WI38 (cell line): ENCODE measurements around the gene GZMM.

Experiments
- H3K4me3 ChIP-seq: 2 replicates; pipeline ENCODE4 v1.5.1; 2011; ENCODE audit warnings: low read depth, mild to moderate bottlenecking, control low read depth, low read length
- TF ChIP-seq, protein P1 (sequence below): IDR thresholded peaks from 2 replicates; pipeline ENCODE4 v1.5.1; 2012; ENCODE audit warnings: low read depth, mild to moderate bottlenecking, control low read depth, low read length

Gene GZMM

DNA sequence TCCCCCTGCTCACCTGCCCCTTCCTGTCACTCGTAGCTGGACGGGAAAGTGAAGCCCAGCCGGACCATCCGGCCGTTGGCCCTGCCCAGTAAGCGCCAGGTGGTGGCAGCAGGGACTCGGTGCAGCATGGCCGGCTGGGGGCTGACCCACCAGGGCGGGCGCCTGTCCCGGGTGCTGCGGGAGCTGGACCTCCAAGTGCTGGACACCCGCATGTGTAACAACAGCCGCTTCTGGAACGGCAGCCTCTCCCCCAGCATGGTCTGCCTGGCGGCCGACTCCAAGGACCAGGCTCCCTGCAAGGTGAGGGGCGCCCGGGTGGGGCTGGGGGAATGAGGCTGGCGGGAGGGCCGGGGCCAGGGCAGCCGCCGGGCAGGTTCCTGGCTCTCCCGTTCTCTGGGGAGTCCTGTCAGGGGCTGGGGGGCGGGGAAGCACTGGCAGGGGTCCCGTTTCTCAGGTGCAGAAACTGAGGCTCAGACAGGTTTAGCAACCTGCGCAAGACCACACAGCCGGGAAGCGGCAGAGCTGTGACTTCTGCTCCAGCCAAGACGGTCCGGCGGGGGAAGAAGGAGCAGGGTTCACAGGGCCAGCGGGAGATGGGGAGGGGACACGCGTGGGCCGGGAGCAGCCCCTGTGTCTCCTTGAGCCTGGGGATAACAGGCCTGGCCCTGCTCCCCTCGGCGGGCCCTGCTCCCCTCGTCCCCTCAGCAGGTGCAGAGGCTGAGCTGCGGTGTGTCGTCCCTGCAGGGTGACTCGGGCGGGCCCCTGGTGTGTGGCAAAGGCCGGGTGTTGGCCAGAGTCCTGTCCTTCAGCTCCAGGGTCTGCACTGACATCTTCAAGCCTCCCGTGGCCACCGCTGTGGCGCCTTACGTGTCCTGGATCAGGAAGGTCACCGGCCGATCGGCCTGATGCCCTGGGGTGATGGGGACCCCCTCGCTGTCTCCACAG lies 5.3 kb downstream of the GZMM start:
- TF ChIP-seq, protein P1, sequence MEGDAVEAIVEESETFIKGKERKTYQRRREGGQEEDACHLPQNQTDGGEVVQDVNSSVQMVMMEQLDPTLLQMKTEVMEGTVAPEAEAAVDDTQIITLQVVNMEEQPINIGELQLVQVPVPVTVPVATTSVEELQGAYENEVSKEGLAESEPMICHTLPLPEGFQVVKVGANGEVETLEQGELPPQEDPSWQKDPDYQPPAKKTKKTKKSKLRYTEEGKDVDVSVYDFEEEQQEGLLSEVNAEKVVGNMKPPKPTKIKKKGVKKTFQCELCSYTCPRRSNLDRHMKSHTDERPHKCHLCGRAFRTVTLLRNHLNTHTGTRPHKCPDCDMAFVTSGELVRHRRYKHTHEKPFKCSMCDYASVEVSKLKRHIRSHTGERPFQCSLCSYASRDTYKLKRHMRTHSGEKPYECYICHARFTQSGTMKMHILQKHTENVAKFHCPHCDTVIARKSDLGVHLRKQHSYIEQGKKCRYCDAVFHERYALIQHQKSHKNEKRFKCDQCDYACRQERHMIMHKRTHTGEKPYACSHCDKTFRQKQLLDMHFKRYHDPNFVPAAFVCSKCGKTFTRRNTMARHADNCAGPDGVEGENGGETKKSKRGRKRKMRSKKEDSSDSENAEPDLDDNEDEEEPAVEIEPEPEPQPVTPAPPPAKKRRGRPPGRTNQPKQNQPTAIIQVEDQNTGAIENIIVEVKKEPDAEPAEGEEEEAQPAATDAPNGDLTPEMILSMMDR: no peak
- no peak overlapping the region for H3K4me3 ChIP-seq

GRCh38 chr19:554817-555216 lies 11.0 kb downstream of the GZMM start:
- TF ChIP-seq, protein P1: no peak
- no peak overlapping the region for H3K4me3 ChIP-seq

DNA sequence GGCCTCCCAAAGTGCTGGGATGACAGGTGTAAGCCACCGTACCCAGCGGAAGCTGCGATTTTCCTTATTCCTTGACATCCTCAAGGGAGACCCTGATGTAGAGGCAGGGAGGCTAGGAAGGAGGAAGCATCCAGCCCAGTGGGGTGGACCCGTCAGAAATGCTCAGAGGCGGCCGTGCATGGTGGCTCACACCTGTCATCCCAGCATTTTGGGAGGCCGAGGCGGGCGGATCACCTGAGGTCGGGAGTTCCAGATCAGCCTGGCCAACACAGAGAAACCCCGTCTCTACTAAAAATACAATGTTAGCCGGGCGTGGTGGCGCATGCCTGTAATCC lies 11.6 kb downstream of the GZMM start:
- TF ChIP-seq, protein P1: no peak
- H3K4me3 ChIP-seq: no peak overlapping the region

- TF ChIP-seq, protein P1: no peak
- no peak overlapping the region for H3K4me3 ChIP-seq
These were observed 12.9 kb downstream of the GZMM start for GRCh38 chr19:556611-557382.

GRCh38 chr19:558770-559439 lies 15.1 kb downstream of the GZMM start:
- TF ChIP-seq, protein P1: no peak
- H3K4me3 ChIP-seq: no peak overlapping the region

DNA sequence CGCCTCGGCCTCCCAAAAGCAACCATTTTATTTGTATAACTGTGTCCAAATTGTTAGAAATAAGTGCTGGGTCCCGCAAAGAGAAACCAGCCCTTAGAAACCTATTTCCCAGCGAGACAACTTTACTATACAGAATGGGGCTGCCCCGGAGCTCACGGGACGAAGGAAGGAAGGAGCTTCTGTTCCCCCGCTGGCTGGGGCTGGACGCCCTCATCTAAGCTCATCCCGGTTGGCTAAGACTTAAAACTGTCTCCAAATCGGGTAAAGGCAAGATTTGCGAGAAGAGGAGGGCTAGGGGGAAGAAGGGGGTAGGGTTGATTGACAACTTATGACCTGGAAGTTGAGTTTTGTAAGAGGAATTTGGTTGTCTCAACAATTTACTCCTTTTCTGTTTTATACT lies 16.3 kb downstream of the GZMM start:
- TF ChIP-seq, protein P1: no peak
- H3K4me3 ChIP-seq: no peak overlapping the region
